T-helper 9 cell (primary cell): Measurements from ENCODE around the gene UGT1A10.

Experiments used
- DNase-seq: peaks from one replicate; pipeline ENCODE4 v3.0.0-alpha.2; 2020

The UGT1A10 gene

GRCh38 chr2:233780771-233781170 is 144.5 kb downstream of the UGT1A10 start:
- no peak for DNase-seq

GRCh38 chr2:233789554-233789953 is 153.3 kb downstream of the UGT1A10 start:
- DNase-seq, result no peak

GRCh38 chr2:233791151-233791882 is 155.1 kb downstream of the UGT1A10 start:
- no peak for DNase-seq

- no peak for DNase-seq
These were observed 155.7 kb downstream of the UGT1A10 start for GRCh38 chr2:233791883-233792329.

GRCh38 chr2:233792720-233793119 is 156.5 kb downstream of the UGT1A10 start:
- no peak for DNase-seq

GRCh38 chr2:233793465-233794127 is 157.3 kb downstream of the UGT1A10 start:
- DNase-seq, result no peak

GRCh38 chr2:233794128-233794658 is 157.9 kb downstream of the UGT1A10 start:
- no peak for DNase-seq

GRCh38 chr2:233795735-233796171 is 159.5 kb downstream of the UGT1A10 start:
- DNase-seq, result no peak

- DNase-seq, result no peak
These were observed 160.0 kb downstream of the UGT1A10 start for GRCh38 chr2:233796254-233796653.

GRCh38 chr2:233798335-233799086 is 162.3 kb downstream of the UGT1A10 start:
- DNase-seq, result no peak

- DNase-seq, result no peak
These were observed 162.9 kb downstream of the UGT1A10 start for GRCh38 chr2:233799087-233799665.

GRCh38 chr2:233799716-233800115 is 163.5 kb downstream of the UGT1A10 start:
- no peak for DNase-seq

- no peak for DNase-seq
These were observed 164.0 kb downstream of the UGT1A10 start for GRCh38 chr2:233800208-233800607.

GRCh38 chr2:233801357-233802131 is 165.3 kb downstream of the UGT1A10 start:
- no peak for DNase-seq

GRCh38 chr2:233802132-233802815 is 166.0 kb downstream of the UGT1A10 start:
- no peak for DNase-seq

- DNase-seq, result no peak
These were observed 167.2 kb downstream of the UGT1A10 start for GRCh38 chr2:233803292-233803911.

GRCh38 chr2:233803994-233804393 is 167.7 kb downstream of the UGT1A10 start:
- DNase-seq, result no peak

GRCh38 chr2:233807215-233807865 is 171.1 kb downstream of the UGT1A10 start:
- DNase-seq, result no peak

- no peak for DNase-seq
These were observed 172.0 kb downstream of the UGT1A10 start for GRCh38 chr2:233807966-233808935.
